Endothelial cell of umbilical vein (primary cell): ENCODE measurements around the gene WASF2. TPM values are rescaled to one million over a fixed set of nuclear protein-coding genes. Genes with fewer than 3 reads are reported as not detected.
A peak's percentile ranks its signal among the peaks of the same experiment; 100 is the strongest.

Source experiments
- BruUV-seq: library from RNA; stranded (reverse); fragments of 400-500 nt; replicated peaks from 2 replicates; lab custom pipeline; 2021; lab: Mats Ljungman, UMichigan
- CTCF ChIA-PET: fragments of 300-600, 350-600 bp; sonication (Branson Sonifier 250); formaldehyde crosslinking; loops from one replicate; lab custom pipeline; 2021; ENCODE audit warnings: antibody characterized with exemption, inconsistent platforms; lab: Charles Lee
- POLR2A ChIA-PET: fragments of 300-600, 350-600 bp; sonication (Branson Sonifier 250); formaldehyde crosslinking; loops from one replicate; lab custom pipeline; 2021; ENCODE audit warnings: antibody characterized with exemption, inconsistent platforms; lab: Charles Lee
- DNase-seq: peaks from one replicate; pipeline ENCODE4 v3.0.0-alpha.2; 2011; ENCODE audit warnings: low read depth, low spot score
- FAIRE-seq: peaks from 2 replicates; lab custom pipeline; 2011; peaks lifted over from hg19 to GRCh38; lab: Jason Lieb, UNC
- H2AFZ ChIP-seq: 2 replicates; pipeline ENCODE4 v1.6.0; 2012; ENCODE audit warnings: low read depth, low read length, control low read depth, inconsistent platforms
- H3K27ac ChIP-seq: 2 replicates; pipeline ENCODE4 v1.5.1; 2011; ENCODE audit warnings: low read depth, mild to moderate bottlenecking, control low read depth, low read length, moderate library complexity; ENCODE audit not compliant: insufficient read depth
- H3K27me3 ChIP-seq, 2 experiments: 2 replicates each; pipeline versions ENCODE4 v1.6.0 to v1.6.1; 2011; ENCODE audit warnings: low read length in 2 of 2, mixed read lengths in 1 of 2; ENCODE audit not compliant: control insufficient read depth in 2 of 2, insufficient read depth in 2 of 2
- H3K36me3 ChIP-seq, 2 experiments: 2 replicates in 1 of 2; 3 replicates in 1 of 2; pipeline ENCODE4 v1.5.1; 2011; ENCODE audit warnings: low read length in 2 of 2, mild to moderate bottlenecking in 1 of 2, moderate library complexity in 1 of 2; ENCODE audit not compliant: control insufficient read depth in 2 of 2, insufficient read depth in 2 of 2; ENCODE audit errors: extremely low read depth in 1 of 2
- H3K4me1 ChIP-seq: 3 replicates; pipeline ENCODE4 v1.5.1; 2011; ENCODE audit warnings: mild to moderate bottlenecking, low read length; ENCODE audit not compliant: control insufficient read depth, insufficient read depth; ENCODE audit errors: extremely low read depth
- H3K4me2 ChIP-seq: 2 replicates; pipeline ENCODE4 v1.6.1; 2011; ENCODE audit warnings: low read length, control low read depth, mixed read lengths; ENCODE audit not compliant: insufficient read depth
- H3K4me3 ChIP-seq, 3 experiments: fragments of 200-600 bp in 1 of 3; sonication (generic), shearing (Covaris generic) in 1 of 3; replicated peaks in 1 of 3; 2 replicates each; pipeline ENCODE4 v1.5.1; 2011 to 2016; ENCODE audit warnings: control low read depth in 3 of 3, low read length in 3 of 3, mild to moderate bottlenecking in 2 of 3, inconsistent platforms in 1 of 3, low read depth in 1 of 3, moderate library complexity in 1 of 3; ENCODE audit not compliant: insufficient read depth in 1 of 3
- H3K79me2 ChIP-seq: 2 replicates; pipeline ENCODE4 v1.6.0; 2012; ENCODE audit warnings: low read length, inconsistent platforms; ENCODE audit not compliant: control insufficient read depth, insufficient read depth
- H3K9ac ChIP-seq: replicated peaks from 2 replicates; pipeline ENCODE3; 2011; ENCODE audit warnings: low read length, control low read depth; ENCODE audit not compliant: insufficient read depth; ENCODE audit errors: extremely low read depth
- H3K9me1 ChIP-seq: replicated peaks from 3 replicates; pipeline ENCODE4 v1.6.0; 2011; ENCODE audit warnings: mild to moderate bottlenecking, low read length; ENCODE audit not compliant: control insufficient read depth, insufficient read depth; ENCODE audit errors: extremely low read depth
- H3K9me3 ChIP-seq: replicated peaks from 2 replicates; pipeline ENCODE4 v1.5.1; 2012; ENCODE audit warnings: low read length, inconsistent platforms; ENCODE audit not compliant: control insufficient read depth, insufficient read depth
- H4K20me1 ChIP-seq: replicated peaks from 2 replicates; pipeline ENCODE3; 2011; ENCODE audit warnings: mild to moderate bottlenecking, low read length; ENCODE audit not compliant: control insufficient read depth, insufficient read depth; ENCODE audit errors: extremely low read depth
- EZH2 ChIP-seq: IDR thresholded peaks from 2 replicates; pipeline ENCODE4 v1.6.1; 2012; ENCODE audit warnings: borderline replicate concordance, low read depth, mild to moderate bottlenecking, moderate library complexity, low read length, inconsistent platforms; ENCODE audit not compliant: severe bottlenecking
- FOS ChIP-seq: IDR thresholded peaks from 2 replicates; pipeline ENCODE4 v1.6.1; 2011; ENCODE audit warnings: mild to moderate bottlenecking, low read length, moderate library complexity, borderline replicate concordance; ENCODE audit not compliant: insufficient read depth
- GATA2 ChIP-seq: IDR thresholded peaks from 2 replicates; pipeline ENCODE4 v1.7.0; 2011; ENCODE audit warnings: low read depth, mild to moderate bottlenecking, moderate library complexity, mixed read lengths, low read length; ENCODE audit not compliant: insufficient read length, insufficient read depth
- JUN ChIP-seq: IDR thresholded peaks from 2 replicates; pipeline ENCODE4 v1.6.1; 2011; ENCODE audit warnings: borderline replicate concordance, low read depth; ENCODE audit not compliant: insufficient read length, insufficient read depth
- MAX ChIP-seq: IDR thresholded peaks from 2 replicates; pipeline ENCODE4 v1.6.1; 2011; ENCODE audit not compliant: insufficient read depth, insufficient read length
- MYC ChIP-seq: IDR thresholded peaks from one replicate; pipeline ENCODE4 v1.6.1; 2011; ENCODE audit warnings: mild to moderate bottlenecking, low read depth, low read length
- POLR2A ChIP-seq: IDR thresholded peaks from 2 replicates; pipeline ENCODE4 v1.6.1; 2012; ENCODE audit warnings: low read depth, mild to moderate bottlenecking, control low read depth, low read length
- POLR2AphosphoS5 ChIP-seq: IDR thresholded peaks from 2 replicates; pipeline ENCODE4 v1.6.1; 2012; ENCODE audit warnings: low read depth, mild to moderate bottlenecking, control low read depth, low read length, moderate library complexity; ENCODE audit not compliant: insufficient read depth
- dilution Hi-C: fragments of 300-500 bp; cut with MboI; formaldehyde crosslinking; loops from one replicate; pipeline ENCODE4 v1.15.0; 2019; ENCODE audit warnings: low sequenced_read_pairs; ENCODE audit not compliant: extremely low pct_ligation_motif_present
- intact Hi-C: fragments of 100-400 bp; cut with micrococcal nuclease; formaldehyde crosslinking; loops from one replicate; pipeline ENCODE4 v1.10.0; 2022
- polyA plus RNA-seq, 4 experiments: library from polyadenylated mRNA; depleted of rRNA in 3 of 4; stranded (reverse) in 3 of 4; unstranded in 1 of 4; fragments of >200 nt; gene quantifications; 2 replicates each; pipeline versions ENCODE4 v1.2.1 to v1.2.3, GENCODE V29; 2011 to 2012; ENCODE audit warnings: missing spikeins in 1 of 4
- total RNA-seq: library from RNA; stranded (reverse); gene quantifications from 2 replicates; pipeline ENCODE4 v1.2.3, GENCODE V29; 2021

Gene WASF2
- total and polyA plus RNA-seq, 2 donors (not counting 3 experiments of a cell fraction or from before 2014, with no cell fraction given) = 76.9 to 172 TPM

- peaks cover 4% of the 10 kb centered on the region for H3K4me1 ChIP-seq
- H3K27me3 ChIP-seq = no peaks in the 10 kb centered on the region
- FAIRE-seq = no peak
- TF ChIP-seq EZH2 (no peak), POLR2AphosphoS5 (no peak), POLR2A (no peak), FOS (no peak), JUN (no peak), MYC (no peak), MAX (no peak)
- H3K79me2 ChIP-seq = no peaks in the 10 kb centered on the region
- no peak overlapping the region for H3K4me3 ChIP-seq
- no peak overlapping the region for H3K4me2 ChIP-seq
- no peak overlapping the region for H3K27ac ChIP-seq
- no peaks in the 10 kb centered on the region for H3K9me1 ChIP-seq
- no peaks in the 10 kb centered on the region for H3K9me3 ChIP-seq
- BruUV-seq = no TSS peak
- DNase-seq = no peak
- no peaks in the 10 kb centered on the region for H4K20me1 ChIP-seq
- intact Hi-C loops = no loop called here
- no peak overlapping the region for H2AFZ ChIP-seq
- H3K9ac ChIP-seq = no peak overlapping the region
- ChIA-PET POLR2A (no interaction called here), CTCF (interaction anchor here (2.3 kb wide), 1 partner anchor 90 kb away, joined by 5 read pairs; no protein-coding TSS in a partner anchor)
- dilution Hi-C loops = no loop called here
- H3K36me3 ChIP-seq = no peaks in the 10 kb centered on the region
These were observed 16.7 kb upstream of the WASF2 start for GRCh38 chr1:27506703-27507102.

GRCh38 chr1:27505420-27505680 is 15.4 kb upstream of the WASF2 start:
- H4K20me1 ChIP-seq = no peaks in the 10 kb centered on the region
- H3K9ac ChIP-seq = no peak overlapping the region
- TF ChIP-seq MAX = no peak
- no peak for TF ChIP-seq EZH2
- no peak for TF ChIP-seq GATA2
- no peak for TF ChIP-seq JUN
- TF ChIP-seq MYC = no peak
- H3K79me2 ChIP-seq = no peaks in the 10 kb centered on the region
- no peaks in the 10 kb centered on the region for H3K36me3 ChIP-seq
- BruUV-seq = no TSS peak
- no peaks in the 10 kb centered on the region for H3K9me3 ChIP-seq
- POLR2A ChIA-PET = no interaction called here
- no peak overlapping the region for H3K27ac ChIP-seq
- DNase-seq (no peak), FAIRE-seq (no peak)
- no peak overlapping the region for H3K4me3 ChIP-seq
- intact Hi-C loops (no loop called here), dilution Hi-C loops (no loop called here)
- H2AFZ ChIP-seq = peak overlapping the region; percentile 92
- H3K9me1 ChIP-seq = no peaks in the 10 kb centered on the region
- H3K4me1 ChIP-seq = peaks cover 4% of the 10 kb centered on the region
- no peaks in the 10 kb centered on the region for H3K27me3 ChIP-seq
- CTCF ChIA-PET = interaction anchor here (0.8 to 2.3 kb wide), 3 partner anchors 9 to 100 kb away, joined by 3 to 5 read pairs (median 3); no protein-coding TSS in a partner anchor
- no peak overlapping the region for H3K4me2 ChIP-seq
